Fibroblast of pulmonary artery (primary cell): ENCODE data around the gene GPR34.

ENCODE experiments used
- DNase-seq: peaks from one replicate; pipeline ENCODE4 v3.0.0-alpha.2; 2010; ENCODE audit warnings: low read depth
- H3K4me3 ChIP-seq: replicated peaks from 2 replicates; pipeline ENCODE4 v1.5.1; 2011; ENCODE audit warnings: low read depth, mild to moderate bottlenecking, control low read depth, low read length, moderate library complexity
- TF ChIP-seq, protein P1 (sequence below): IDR thresholded peaks from 2 replicates; pipeline ENCODE4 v1.5.1; 2011; ENCODE audit warnings: mild to moderate bottlenecking, control low read depth, low read length, inconsistent platforms; ENCODE audit errors: missing control alignments

The GPR34 gene

DNA sequence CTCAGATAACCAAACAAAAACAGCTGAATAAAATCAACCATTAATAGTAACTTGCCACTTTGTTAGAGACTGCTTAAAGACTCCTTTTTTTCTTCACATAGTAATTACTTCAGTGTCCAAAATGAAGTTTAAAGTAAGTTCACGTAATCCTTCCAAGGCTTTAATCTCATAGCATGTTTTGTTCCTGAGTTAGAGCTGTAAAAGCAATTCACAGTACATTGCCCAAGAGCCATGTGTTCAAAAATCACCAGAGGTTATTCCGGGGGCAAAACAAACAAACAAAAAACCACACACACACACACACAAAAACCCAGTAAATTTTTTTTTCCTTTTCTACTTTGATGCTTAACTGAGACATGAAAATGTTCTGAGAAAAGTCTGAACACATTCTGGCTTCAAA, 41.3 kb downstream of the GPR34 start:
- no peak overlapping the region for H3K4me3 ChIP-seq
- peak; percentile 30 for DNase-seq
- TF ChIP-seq, protein P1, sequence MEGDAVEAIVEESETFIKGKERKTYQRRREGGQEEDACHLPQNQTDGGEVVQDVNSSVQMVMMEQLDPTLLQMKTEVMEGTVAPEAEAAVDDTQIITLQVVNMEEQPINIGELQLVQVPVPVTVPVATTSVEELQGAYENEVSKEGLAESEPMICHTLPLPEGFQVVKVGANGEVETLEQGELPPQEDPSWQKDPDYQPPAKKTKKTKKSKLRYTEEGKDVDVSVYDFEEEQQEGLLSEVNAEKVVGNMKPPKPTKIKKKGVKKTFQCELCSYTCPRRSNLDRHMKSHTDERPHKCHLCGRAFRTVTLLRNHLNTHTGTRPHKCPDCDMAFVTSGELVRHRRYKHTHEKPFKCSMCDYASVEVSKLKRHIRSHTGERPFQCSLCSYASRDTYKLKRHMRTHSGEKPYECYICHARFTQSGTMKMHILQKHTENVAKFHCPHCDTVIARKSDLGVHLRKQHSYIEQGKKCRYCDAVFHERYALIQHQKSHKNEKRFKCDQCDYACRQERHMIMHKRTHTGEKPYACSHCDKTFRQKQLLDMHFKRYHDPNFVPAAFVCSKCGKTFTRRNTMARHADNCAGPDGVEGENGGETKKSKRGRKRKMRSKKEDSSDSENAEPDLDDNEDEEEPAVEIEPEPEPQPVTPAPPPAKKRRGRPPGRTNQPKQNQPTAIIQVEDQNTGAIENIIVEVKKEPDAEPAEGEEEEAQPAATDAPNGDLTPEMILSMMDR = no peak

DNA sequence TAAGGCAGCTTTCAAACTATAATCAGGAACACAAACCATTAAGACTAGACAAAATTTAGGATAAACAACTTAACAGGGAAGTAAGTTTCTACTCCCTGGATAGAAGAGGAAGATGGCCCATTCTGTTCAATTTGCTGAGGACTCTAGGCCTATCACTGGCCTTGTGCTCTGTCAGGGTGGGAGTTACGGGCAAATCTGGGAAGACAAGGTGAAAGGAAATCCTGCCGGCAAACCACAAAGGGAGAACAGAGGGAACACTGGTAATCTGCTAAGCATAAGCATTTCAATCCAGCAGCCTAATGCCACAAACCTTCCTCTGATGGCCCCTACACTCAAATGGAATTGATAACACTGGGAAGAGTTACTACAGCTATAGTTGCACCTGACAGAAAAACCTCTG, 43.5 kb downstream of the GPR34 start:
- TF ChIP-seq, protein P1 = no peak
- no peak for DNase-seq
- no peak overlapping the region for H3K4me3 ChIP-seq

DNA sequence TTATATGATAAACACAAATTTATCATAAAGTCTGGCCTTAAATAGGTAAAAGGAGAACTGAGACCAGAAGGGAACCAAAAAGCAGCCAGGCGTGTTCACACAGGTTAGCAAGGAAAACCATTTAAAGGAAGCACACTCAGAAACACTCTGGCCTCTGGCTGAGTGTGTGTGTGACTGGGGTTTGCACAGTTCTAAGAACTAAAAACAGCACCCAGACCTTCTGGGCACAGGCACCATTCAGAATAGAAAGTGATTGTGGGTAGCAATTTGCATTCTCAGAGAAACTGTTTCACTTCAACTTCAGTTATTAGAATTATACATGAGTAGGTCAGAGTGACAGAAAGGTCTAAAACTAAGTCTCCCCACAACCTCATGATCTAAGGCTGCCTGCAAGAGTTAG, 45.2 kb downstream of the GPR34 start:
- DNase-seq = no peak
- TF ChIP-seq, protein P1 = no peak
- H3K4me3 ChIP-seq = no peak overlapping the region

DNA sequence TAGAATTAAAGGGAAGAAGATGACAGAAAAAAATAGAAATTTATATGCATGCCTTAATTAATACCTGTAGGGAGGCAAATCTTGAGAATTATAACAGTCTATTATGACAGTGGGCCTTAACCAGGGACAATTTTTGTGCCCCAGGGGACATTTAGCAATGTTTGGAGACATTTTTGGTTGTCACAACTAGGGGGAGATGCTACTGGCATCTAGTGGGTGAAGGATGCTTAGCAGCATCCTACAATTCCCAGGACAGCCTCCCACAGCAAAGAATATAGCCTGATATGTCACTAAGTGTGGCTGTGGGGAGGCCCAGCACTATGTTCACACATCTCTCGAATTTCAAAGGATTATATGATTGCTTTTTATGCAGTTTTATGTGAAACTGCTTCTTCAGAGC, 45.8 kb downstream of the GPR34 start:
- peak; percentile 33 for DNase-seq
- TF ChIP-seq, protein P1 = peak; percentile 52
- H3K4me3 ChIP-seq = no peak overlapping the region

DNA sequence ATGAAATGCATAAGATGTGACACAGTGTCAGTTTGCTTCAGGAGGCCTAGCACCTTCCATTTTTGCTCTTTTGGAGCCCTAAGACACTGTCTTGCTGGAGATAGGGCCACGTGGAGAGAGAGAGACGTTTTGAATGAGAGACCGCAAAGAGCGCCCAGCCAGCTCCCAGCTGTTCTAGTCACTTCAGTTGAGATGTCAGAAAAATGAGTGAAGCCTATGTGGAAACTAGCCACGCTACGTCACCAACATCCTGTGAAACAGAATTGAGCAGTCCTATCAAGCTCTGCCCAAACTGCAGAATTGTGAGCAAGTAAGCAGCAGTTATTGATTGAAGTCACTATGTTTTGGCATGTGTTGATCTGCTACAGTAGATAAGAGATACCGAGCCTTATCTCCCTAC, 48.3 kb downstream of the GPR34 start:
- TF ChIP-seq, protein P1 = no peak
- H3K4me3 ChIP-seq = no peak overlapping the region
- no peak for DNase-seq

DNA sequence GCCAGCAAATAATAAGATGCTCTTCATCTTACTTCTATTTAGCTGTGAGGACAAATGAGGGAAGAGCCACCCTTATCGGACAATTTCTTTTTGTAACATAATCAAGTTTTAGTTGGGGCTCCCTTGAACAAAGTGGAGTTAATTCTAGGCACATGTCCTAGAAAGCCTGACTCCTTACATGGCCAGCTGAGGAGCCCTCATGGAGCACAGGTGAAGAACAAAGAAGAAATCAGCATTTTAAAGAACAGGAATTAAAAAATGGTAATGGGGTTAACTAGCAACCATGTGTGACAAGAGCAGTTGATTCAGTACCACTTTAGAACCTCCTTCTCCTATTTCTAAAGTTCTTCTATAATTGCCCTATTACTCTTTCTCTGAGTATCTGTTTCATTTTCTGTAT, 51.1 kb downstream of the GPR34 start:
- DNase-seq = no peak
- no peak overlapping the region for H3K4me3 ChIP-seq
- TF ChIP-seq, protein P1 = no peak
